T-helper 17 cell (primary cell): ENCODE measurements around the gene TNP2. TPM values are rescaled to one million over a fixed set of nuclear protein-coding genes. Genes with fewer than 3 reads are reported as not detected.
A peak's percentile ranks its signal among the peaks of the same experiment; 100 is the strongest.

Source experiments
- ATAC-seq: fragments of 150-1000 bp; cut with Tn5 transposase; 2 replicates; pipeline ENCODE4 v1.10.0; 2021; ENCODE audit warnings: mild to moderate bottlenecking, moderate library complexity
- DNase-seq, 3 donors: peaks; one replicate each; pipeline versions ENCODE4 v3.0.0 to v3.0.0-alpha.2; 2020 to 2021
- H3K9me3 ChIP-seq: one replicate; pipeline ENCODE4 v1.7.0; 2013; ENCODE audit warnings: low read length, mild to moderate bottlenecking; ENCODE audit not compliant: control insufficient read depth, poor library complexity, severe bottlenecking
- H3K27ac Mint-ChIP-seq: one replicate; pipeline ENCODE4 v1.8.0; 2022; ENCODE audit warnings: mild to moderate bottlenecking, moderate library complexity, mixed read lengths
- H3K27me3 Mint-ChIP-seq: one replicate; pipeline ENCODE4 v1.8.0; 2022; ENCODE audit warnings: mixed read lengths
- H3K36me3 Mint-ChIP-seq: one replicate; pipeline ENCODE4 v1.8.0; 2022; ENCODE audit warnings: low read depth, mixed read lengths
- H3K4me1 Mint-ChIP-seq: one replicate; pipeline ENCODE4 v1.8.0; 2022; ENCODE audit warnings: mild to moderate bottlenecking, mixed read lengths
- H3K4me3 Mint-ChIP-seq: one replicate; pipeline ENCODE4 v1.8.0; 2022; ENCODE audit warnings: mild to moderate bottlenecking, moderate library complexity, mixed read lengths
- total RNA-seq, 4 donors: library from RNA in 2 of 4; stranded (reverse) in 2 of 4; gene quantifications; one replicate each; pipeline ENCODE4 v1.2.3 and lab custom pipeline; 2022 to 2026

Gene TNP2
- total RNA-seq, 2 donors from 2014 or later: not detected

DNA sequence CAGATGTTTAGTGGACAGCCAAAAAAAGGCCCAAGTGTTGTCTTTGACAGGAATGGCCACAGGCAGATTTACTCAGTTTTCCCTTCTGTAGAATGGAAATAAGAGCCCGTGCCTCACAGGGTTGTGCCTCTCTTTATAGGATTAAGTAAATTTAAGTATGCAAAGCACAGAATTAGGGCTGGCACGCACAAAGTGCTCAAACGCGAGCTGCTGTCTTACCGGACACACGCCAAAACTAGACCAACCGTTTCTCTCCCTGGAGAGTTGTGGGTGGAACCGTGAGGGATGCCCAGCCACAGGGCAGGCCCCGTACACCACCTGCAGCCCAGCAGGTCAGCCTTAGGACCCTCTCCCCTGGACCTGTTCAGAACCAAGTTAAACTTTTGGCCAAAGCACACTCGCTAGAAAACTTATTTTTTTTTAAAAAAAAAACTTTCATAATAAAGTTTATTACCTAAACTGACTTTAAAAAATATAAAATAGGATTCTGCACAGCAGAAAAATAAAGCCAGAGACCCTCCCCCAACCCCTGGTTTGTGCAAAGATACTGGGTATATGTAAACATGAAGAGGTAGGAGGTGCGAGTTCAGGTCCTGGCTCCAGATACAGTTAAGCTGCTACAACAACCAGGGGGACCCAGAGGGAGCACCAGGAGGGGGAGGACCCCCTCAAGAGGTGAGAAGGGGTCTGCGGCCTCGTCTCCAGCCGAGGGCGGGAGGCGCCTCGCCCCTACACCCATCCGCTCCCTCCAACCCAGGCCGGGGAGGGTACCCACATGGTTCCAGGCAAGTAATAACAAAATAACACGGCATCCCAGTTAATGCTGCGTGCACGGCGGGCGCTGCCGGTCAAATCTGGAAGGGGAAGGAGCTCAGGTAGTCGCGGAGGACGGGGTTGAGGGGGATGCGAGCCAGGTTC, 14.9 kb downstream of the TNP2 start:
- Mint-ChIP-seq H3K27me3 (no peaks in the 10 kb centered on the region), H3K4me3 (peak overlapping the region; percentile 91), H3K4me1 (peaks cover 46% of the 10 kb centered on the region), H3K27ac (peak overlapping the region; percentile 97), H3K36me3 (peaks cover 2% of the 10 kb centered on the region)
- H3K9me3 ChIP-seq: no peaks in the 10 kb centered on the region
- DNase-seq (no peak), ATAC-seq (no peak)

DNA sequence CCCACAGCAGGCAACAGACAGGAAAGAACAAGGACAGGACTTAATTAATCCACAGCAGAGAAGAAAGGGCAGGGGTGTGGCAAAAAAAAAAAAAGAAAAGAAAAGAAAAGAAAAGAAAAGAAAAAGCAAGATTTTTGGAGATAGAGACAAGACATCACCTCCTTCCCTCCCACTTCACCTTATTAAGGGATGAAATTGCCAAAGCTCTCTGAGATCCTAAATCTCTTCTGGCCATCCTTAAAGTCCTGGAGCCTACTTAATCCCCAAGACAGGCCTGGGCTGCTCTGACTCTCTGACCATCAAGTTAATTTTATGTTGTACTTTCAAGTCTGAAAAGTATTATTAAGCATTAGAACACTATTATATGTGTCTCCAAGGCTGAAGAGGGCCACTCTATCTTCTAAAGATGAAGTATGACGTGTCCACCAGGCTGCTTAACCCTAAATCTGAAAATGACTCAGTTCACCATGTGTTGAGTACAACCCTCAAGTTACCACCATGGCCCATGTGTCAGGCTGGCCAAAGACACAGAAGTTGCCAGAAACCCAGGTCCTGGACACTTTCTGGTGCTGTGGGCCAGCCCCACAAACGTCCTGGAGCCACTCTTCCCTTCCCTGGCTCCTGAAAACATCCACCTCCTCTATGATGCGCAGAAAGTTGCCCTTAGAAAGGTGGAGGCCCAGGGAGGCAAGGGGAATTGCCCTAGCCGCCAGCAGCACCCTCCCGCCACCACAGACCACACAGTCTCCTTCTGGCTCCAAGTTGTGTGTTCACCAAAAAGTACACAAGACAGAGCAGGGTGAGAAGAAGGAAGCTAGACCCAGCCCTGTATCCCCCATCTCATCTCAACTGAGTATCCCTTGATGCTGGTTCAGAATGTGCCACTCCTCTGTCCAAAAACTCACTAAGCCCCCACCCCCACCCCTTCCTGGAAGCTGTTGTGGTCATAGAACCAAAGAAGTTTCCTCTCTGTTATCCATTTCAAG, 15.8 kb downstream of the TNP2 start:
- H3K4me3 Mint-ChIP-seq: peak overlapping the region; percentile 91
- no peaks in the 10 kb centered on the region for H3K27me3 Mint-ChIP-seq
- H3K9me3 ChIP-seq: no peaks in the 10 kb centered on the region
- ATAC-seq (peak; percentile 47), DNase-seq (peak in 2 of 3 donors; percentile 34 to 42)
- H3K36me3 Mint-ChIP-seq: peaks cover 2% of the 10 kb centered on the region
- peaks cover 43% of the 10 kb centered on the region for H3K4me1 Mint-ChIP-seq
- H3K27ac Mint-ChIP-seq: peak overlapping the region; percentile 97

DNA sequence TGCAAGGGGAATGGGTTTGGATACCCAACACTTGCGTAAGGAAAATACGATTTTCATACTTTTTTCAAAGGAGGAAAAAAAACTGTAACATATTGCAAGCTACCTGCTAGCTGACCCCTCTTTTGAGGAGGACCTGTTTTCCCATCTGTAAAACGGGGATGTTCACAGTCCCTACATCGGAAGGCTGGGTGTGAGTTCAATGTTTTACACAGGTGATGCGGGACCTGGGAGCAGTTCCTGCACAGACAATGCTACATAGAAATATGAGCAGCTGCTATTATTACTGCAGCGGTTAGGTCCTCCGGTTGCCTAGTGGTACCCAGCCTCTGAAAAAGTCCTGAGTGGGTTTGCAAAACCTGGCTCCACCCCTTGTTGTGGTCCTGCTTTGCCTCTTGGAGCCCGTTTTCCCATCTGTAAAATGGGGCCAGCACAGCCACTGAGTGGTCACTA, 16.6 kb downstream of the TNP2 start:
- Mint-ChIP-seq H3K4me1 (peaks cover 38% of the 10 kb centered on the region), H3K36me3 (peaks cover 2% of the 10 kb centered on the region), H3K27ac (peak overlapping the region; percentile 97), H3K4me3 (peak overlapping the region; percentile 91), H3K27me3 (no peaks in the 10 kb centered on the region)
- DNase-seq (no peak), ATAC-seq (no peak)
- H3K9me3 ChIP-seq: no peaks in the 10 kb centered on the region

DNA sequence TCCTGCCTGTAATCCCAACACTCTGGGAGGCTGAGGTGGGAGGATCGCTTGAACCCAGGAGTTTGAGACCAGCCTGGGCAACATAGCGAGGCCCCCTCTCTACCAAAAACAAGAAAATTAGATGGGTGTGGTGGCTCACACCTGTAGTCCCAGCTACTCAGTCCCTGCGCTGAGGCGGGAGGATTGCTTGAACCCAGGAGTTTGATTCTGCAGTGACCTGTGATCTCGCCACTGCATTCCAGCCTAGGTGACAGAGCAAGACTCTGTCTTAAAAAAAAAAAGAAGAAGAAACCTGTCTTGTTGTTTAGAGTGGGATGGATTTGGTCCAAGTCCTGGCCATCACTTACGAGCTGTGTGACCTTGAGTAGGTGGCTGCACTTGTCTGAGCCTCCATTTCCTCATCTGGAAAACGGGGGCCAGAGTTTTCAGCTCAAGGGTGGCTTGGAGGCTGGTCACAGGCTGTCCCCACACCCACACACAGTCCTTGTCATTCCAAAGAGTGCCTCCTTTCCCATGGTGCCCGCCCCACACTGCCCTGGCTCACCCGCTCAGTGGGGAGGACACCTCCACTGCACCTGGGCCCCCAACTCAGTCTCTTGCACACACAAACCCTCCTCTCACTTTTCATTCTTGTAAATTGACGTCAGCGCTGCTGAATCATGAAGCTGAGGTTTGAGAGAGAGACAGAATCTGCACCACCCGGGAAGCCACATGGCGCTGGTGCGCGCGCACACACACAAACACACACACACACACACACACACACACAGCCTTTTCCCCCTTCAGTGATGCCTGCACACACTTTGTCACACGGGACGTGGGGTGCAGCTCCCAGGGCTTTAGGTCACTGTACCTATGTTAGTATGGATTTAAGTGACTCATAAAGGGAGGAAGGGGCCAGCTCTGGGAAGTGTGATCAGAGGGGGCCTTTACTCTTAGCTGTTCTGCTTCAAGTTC, 17.3 kb downstream of the TNP2 start:
- H3K27ac Mint-ChIP-seq: peak overlapping the region; percentile 97
- no peaks in the 10 kb centered on the region for H3K9me3 ChIP-seq
- DNase-seq (peak in 2 of 3 donors; percentile 60 to 61), ATAC-seq (peak; percentile 44)
- no peaks in the 10 kb centered on the region for H3K27me3 Mint-ChIP-seq
- H3K4me3 Mint-ChIP-seq: peak overlapping the region; percentile 91
- peaks cover 2% of the 10 kb centered on the region for H3K36me3 Mint-ChIP-seq
- peaks cover 31% of the 10 kb centered on the region for H3K4me1 Mint-ChIP-seq

DNA sequence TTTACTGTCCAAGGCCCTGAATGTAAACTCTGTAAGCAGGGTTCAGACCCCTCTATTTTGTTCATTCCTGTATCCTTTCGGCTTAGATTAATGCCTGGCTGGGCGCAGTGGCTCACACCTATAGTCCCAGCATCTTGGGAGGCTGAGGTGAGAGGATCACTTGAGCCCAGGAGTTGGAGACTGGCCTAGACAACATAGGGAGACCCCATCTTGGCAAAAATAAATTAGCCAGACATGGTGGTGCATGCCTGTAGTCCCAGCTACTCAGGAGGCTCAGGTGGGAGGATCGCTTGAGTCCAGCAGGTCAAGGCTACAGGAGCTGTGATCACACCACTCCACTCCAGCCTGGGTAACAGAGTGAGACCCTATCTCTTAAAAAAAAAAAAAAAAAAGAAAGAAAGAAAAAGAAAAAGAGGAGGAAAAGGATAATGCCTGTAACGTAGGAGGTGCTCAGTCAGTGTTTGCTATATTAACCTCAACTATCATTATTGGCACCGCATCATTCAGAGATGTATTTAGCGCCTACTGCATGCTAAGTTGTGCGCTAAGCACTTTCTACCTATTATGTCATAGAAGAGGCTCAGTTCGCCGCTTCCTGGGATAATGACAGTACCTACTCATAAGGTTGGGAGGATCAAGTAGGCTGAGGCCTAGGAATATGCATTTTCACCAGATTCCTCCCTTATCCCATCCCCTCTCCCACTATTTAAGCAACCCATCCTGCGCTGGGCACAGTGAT, 18.2 kb downstream of the TNP2 start:
- Mint-ChIP-seq H3K27ac (peak overlapping the region; percentile 97), H3K4me1 (peaks cover 28% of the 10 kb centered on the region), H3K36me3 (peaks cover 2% of the 10 kb centered on the region), H3K4me3 (peak overlapping the region; percentile 31), H3K27me3 (no peaks in the 10 kb centered on the region)
- no peak for DNase-seq
- no peak for ATAC-seq
- no peaks in the 10 kb centered on the region for H3K9me3 ChIP-seq

DNA sequence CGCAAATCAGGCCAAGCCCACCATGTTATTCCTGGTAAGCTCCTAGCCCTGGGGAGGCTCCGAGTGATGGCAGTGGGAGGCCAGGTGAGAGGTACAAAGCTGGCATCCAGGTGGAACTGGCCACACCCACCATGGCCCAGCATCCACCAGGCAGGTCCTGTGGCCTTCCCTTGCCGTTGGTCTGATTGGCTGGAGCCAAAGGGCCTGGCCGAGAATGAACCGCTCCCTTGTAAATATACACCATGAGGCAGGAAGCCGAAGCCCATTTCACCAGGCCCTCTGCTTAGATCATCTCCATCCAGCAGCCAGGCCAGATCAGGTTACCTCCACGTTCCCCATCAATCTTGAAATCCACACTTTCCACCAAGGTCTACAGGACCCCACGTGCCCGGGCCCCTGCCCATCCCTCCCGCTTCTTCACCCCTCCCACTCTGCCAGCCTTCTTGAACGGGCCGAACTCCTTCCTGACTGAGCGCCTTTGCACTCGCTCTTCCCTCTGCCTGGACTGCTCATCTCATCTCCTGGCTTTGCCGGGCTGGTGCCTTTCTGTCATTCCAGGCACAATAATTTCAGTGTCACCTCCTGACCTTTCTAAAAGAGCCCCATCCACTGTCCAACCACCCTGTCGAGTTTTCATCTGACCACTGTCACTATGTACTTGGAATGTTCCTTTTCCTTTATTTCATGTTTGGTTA, 18.9 kb downstream of the TNP2 start:
- peak overlapping the region; percentile 31 for H3K4me3 Mint-ChIP-seq
- no peak for ATAC-seq

DNA sequence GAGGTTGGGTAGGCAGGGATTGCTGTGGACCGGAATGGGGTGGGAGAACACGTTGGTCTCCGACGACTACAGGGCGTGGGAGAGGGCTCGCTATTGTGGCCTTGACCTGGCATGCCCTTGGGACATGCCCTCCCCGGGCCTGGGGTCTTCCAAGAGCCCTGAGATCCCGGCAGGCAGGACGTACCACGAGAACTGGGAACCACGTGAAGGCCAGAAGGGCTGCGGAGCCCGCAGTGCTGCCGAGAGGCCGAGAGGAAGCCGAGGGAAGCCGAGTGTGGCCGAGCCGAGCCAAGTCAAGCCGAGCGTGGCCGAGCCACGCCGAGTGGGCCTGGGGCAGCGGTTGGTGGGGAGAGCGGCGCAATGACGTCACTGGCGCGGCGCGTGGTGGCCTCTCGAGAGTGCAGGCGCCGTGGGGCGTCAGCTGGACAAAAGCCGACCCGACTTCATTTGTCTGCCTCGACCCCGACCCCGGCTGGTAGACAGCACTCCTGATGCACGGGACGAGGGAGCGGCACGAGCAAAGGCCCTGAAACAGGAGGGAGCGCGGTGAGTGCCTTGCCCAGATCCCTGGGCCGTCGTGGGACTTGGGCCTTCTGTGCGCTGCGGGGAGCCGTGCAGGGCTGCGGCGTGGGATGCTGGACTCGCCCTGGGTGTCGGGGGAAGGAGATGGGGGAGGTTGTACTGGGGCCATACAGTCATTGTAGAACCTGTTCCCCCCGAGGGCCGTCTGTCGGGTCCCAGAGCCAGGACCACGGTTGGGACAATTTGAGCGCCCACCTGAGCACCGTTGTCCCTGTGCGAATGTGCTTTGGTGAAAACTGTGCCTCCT, 19.7 kb downstream of the TNP2 start:
- peaks cover 29% of the 10 kb centered on the region for H3K4me1 Mint-ChIP-seq
- no peaks in the 10 kb centered on the region for H3K9me3 ChIP-seq
- no peak overlapping the region for H3K27ac Mint-ChIP-seq
- peaks cover 2% of the 10 kb centered on the region for H3K36me3 Mint-ChIP-seq
- no peak for DNase-seq
- no peak for ATAC-seq
- H3K4me3 Mint-ChIP-seq: peak overlapping the region; percentile 31
- H3K27me3 Mint-ChIP-seq: no peaks in the 10 kb centered on the region

More for the DNA sequence above, 18.9 kb downstream of the TNP2 start:
- DNase-seq: no peak
- Mint-ChIP-seq H3K4me1 (peaks cover 29% of the 10 kb centered on the region), H3K36me3 (peaks cover 2% of the 10 kb centered on the region), H3K27ac (peak overlapping the region; percentile 97), H3K27me3 (no peaks in the 10 kb centered on the region)
- no peaks in the 10 kb centered on the region for H3K9me3 ChIP-seq

DNA sequence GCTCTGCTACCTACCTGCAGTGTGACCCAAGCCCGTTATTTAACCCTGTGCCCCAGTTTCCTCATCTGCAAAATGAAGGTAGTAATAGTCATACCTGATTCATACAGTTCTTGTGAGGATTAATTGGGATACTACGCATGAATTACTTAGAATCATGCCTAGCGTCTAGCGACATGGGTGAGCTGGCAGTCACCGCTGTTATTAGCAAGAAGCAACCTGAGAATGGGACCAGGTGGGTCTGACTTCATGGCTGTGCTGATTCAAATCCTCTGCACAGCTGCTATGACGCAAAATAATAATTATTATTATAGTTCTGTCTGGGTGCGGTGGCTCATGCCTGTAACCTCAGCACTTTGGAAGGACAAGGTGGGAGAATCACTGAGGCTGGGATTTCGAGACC, 21.0 kb downstream of the TNP2 start:
- H3K27ac Mint-ChIP-seq: no peak overlapping the region
- peaks cover 2% of the 10 kb centered on the region for H3K36me3 Mint-ChIP-seq
- no peaks in the 10 kb centered on the region for H3K27me3 Mint-ChIP-seq
- H3K4me3 Mint-ChIP-seq: no peak overlapping the region
- DNase-seq (no peak), ATAC-seq (no peak)
- peaks cover 21% of the 10 kb centered on the region for H3K4me1 Mint-ChIP-seq
- no peaks in the 10 kb centered on the region for H3K9me3 ChIP-seq

DNA sequence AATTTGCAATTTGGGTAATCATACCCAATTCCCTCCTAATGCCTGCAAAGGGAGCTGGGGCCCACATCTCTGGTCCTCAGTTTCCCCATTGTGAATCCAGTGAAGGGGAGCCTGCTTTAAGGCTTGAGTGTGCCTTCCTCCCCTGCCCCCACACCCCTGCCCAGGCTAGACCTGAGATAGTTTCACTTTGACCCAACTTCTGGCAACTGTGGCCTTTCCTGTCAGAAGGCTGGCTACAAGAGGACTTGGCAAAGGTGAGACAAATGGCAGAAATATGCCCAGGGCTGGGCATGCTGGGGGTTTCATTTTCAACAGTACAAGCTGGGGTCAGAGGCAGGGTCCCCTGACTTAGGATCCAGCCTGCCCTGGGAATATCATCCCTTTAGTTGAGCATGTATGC, 23.1 kb downstream of the TNP2 start:
- Mint-ChIP-seq H3K36me3 (no peaks in the 10 kb centered on the region), H3K4me1 (peaks cover 7% of the 10 kb centered on the region), H3K27ac (peak overlapping the region; percentile 17), H3K27me3 (no peaks in the 10 kb centered on the region), H3K4me3 (no peak overlapping the region)
- DNase-seq (no peak), ATAC-seq (no peak)
- H3K9me3 ChIP-seq: no peaks in the 10 kb centered on the region

DNA sequence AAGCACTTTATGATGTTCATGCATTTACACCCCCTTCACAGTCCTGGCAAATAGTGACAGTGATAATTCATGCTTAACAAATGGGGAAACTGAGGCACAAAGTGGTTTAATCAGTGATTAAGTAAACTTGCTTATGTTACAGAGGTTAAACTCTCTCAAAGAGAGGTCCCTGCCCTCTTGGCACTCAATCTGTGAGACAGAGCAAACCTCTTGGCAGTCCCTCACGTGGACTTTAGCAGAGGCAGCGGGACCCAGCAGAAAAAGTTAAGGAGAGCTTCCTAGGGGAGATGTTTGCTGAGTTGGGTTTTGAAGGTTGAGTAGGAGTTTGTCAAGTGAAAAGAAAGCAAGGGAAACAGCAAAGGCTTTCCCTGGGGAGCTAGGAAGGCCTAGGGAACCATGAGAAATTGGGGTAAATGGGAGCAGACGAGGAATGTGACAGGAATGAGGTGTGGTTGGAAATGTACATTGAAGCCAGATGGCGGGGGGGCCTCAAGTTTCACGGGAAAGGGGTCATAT, 23.8 kb downstream of the TNP2 start:
- DNase-seq: no peak
- Mint-ChIP-seq H3K36me3 (no peaks in the 10 kb centered on the region), H3K4me1 (peaks cover 7% of the 10 kb centered on the region), H3K27me3 (no peaks in the 10 kb centered on the region), H3K4me3 (no peak overlapping the region), H3K27ac (no peak overlapping the region)
- no peak for ATAC-seq
- H3K9me3 ChIP-seq: no peaks in the 10 kb centered on the region

DNA sequence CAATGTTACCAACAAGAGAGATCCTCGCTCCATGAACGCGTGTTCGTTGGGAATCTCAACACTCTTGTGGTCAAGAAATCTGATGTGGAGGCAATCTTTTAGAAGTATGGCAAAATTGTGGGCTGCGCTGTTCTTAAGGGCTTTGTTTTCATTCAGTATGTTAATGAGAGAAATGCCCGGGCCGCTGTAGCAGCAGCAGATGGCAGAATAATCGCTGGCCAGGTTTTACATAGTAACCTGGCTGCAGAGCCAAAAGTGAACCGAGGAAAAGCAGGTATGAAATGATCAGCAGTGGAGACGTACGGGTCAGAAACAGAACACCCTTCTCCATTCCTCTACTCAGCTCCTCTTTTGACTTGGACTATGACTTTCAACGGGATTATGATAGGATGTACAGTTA, 26.5 kb downstream of the TNP2 start:
- DNase-seq (no peak), ATAC-seq (no peak)
- peaks cover 18% of the 10 kb centered on the region for H3K4me1 Mint-ChIP-seq
- H3K36me3 Mint-ChIP-seq: no peaks in the 10 kb centered on the region
- H3K4me3 Mint-ChIP-seq: no peak overlapping the region
- H3K9me3 ChIP-seq: no peaks in the 10 kb centered on the region
- H3K27ac Mint-ChIP-seq: no peak overlapping the region
- no peaks in the 10 kb centered on the region for H3K27me3 Mint-ChIP-seq
